GM19023 (cell line): ENCODE measurements around the gene KIF26A.

Experiments used
- ATAC-seq: cut with Tn5 transposase; IDR thresholded peaks from one replicate; pipeline ENCODE4 v1.9.1; 2021; ENCODE audit warnings: mild to moderate bottlenecking, moderate library complexity; ENCODE audit not compliant: unreplicated experiment

Gene KIF26A

GRCh38 chr14:104175041-104175440 is 36.7 kb downstream of the KIF26A start:
- ATAC-seq, result no peak

GRCh38 chr14:104175811-104176210 is 37.4 kb downstream of the KIF26A start:
- no peak for ATAC-seq

- no peak for ATAC-seq
Measured at GRCh38 chr14:104176611-104177010, 38.2 kb downstream of the KIF26A start.

GRCh38 chr14:104177411-104177810 is 39.0 kb downstream of the KIF26A start:
- ATAC-seq, result no peak

GRCh38 chr14:104178279-104178678 is 39.9 kb downstream of the KIF26A start:
- no peak for ATAC-seq

GRCh38 chr14:104179126-104179525 is 40.7 kb downstream of the KIF26A start:
- no peak for ATAC-seq

GRCh38 chr14:104179564-104180129 is 41.3 kb downstream of the KIF26A start:
- ATAC-seq, result no peak

DNA sequence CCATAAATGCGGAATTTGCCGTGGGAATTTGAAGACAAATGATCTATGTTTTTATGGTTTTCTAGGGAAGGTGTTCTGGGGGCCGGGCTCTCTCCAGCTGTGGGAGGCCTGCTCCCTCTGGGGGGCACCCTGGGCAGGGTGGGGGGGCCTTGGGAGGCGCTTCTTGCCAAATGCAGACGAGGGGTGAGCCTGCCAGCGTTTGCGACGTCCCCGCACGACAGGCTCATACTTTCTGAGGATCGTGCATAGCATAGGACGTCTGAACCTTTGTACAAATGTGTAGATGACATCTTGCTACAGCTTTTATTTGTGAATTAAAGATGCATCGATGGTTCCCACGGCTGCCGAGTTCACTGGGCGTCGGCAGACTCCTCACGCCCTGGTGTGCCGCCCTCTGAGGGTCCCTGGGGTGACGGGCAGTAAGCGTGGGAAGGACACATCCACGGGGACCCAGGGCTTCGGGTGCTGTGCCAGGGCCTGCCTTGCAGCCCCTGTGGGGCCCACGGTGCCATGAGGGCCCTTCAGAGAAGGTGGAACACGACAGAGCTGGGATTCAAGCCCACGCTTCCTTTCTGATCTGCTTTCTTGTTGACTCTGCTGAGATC is 42.3 kb downstream of the KIF26A start:
- ATAC-seq, result no peak

GRCh38 chr14:104181761-104182530 is 43.6 kb downstream of the KIF26A start:
- ATAC-seq, result no peak

DNA sequence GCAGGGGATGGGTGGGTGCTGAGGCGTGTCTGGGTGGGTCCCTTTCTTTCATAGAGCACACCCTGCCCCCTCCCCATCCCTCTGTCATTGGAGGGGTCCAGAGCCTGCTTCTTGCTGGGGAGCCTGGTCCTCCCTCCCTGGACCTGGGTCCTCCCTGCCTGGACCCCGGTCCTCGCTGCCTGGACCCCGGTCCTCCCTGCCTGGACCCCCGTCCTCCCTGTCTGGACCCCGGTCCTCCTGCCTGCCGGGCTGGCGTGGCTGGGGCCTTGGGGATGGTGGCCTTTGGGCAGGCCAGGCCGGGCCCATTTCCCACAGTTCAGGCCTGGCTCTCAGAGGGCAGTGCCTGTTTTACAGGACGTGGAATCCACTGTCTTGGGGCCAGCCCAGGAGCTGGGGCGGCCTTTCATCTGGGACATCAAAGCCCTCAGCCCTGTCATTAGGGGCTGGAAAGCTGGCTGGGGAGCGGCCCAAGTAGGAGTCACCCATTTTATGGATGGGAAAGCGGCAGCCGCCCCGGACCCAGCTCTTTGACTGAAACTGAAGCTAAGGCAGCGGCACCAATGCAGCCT is 44.6 kb downstream of the KIF26A start:
- no peak for ATAC-seq

- no peak for ATAC-seq
Measured at GRCh38 chr14:104183796-104184195, 45.4 kb downstream of the KIF26A start.

GRCh38 chr14:104184506-104184905 is 46.1 kb downstream of the KIF26A start:
- no peak for ATAC-seq

GRCh38 chr14:104184911-104185499 is 46.6 kb downstream of the KIF26A start:
- no peak for ATAC-seq

DNA sequence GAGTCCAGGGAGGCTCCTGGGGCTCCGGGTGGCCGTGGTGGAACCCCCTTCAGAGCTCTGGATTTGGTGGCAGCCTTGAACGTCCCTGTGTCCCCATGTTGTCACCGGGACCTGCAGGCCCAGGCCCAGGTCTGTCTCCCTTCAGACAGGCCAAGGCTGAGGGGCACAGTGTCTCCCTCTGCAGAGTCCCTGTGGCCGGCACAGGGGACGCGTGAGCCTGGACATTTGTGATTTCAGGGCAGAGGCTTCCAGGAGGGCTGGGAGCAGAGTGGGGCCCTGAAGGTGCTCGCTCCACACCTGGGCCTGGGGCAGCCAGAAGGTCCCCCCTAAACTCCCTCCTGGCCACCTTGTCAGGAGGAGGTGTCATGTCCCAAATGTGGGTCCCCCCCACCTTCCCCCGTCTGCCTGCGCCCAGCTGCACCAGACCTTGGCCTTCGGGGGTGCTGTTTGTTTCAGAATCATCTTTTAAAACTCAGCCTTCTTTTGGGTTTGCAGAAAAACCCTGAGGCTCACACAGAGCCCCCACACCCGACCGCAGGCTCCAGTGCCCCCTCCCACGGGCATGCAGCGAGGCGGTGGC is 47.6 kb downstream of the KIF26A start:
- no peak for ATAC-seq

- no peak for ATAC-seq
Measured at GRCh38 chr14:104186575-104186974, 48.2 kb downstream of the KIF26A start.

DNA sequence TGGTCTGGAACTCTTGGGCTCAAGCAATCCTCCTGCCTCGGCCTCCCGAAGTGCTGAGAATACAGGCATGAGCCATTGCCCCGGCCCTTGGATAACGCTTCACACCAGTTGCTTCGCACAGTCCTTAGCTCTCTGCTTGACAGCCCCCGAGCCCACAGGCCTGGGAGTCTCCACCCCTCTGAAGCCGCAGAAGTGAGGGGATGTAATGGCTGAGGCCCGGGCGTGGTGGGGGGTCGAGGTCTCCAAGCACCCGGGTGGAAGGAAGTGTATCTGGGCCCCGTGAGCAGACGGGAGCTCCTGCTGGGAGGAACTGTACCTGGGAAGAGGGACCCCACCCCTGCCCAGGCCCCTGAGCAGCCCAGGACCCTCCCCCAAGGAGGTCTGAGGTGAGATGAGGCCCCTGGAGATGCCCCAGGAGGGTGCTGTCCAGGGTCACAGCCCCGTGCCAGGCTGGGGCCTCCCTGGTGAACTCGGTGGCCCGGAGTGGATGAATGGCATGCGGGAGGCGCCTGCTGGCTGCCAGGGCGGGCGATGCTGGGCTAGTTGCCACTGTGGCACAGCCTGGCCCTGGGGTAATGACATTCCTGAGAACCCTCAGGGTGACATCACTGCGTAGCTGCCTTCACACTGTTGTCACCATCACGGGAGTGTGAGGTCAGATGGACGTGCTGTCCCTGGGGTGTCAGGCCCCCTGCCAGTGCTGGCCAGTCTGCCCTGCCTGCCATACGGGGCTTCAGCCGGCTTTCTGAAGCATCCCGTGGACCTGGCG is 48.9 kb downstream of the KIF26A start:
- ATAC-seq, result no peak

DNA sequence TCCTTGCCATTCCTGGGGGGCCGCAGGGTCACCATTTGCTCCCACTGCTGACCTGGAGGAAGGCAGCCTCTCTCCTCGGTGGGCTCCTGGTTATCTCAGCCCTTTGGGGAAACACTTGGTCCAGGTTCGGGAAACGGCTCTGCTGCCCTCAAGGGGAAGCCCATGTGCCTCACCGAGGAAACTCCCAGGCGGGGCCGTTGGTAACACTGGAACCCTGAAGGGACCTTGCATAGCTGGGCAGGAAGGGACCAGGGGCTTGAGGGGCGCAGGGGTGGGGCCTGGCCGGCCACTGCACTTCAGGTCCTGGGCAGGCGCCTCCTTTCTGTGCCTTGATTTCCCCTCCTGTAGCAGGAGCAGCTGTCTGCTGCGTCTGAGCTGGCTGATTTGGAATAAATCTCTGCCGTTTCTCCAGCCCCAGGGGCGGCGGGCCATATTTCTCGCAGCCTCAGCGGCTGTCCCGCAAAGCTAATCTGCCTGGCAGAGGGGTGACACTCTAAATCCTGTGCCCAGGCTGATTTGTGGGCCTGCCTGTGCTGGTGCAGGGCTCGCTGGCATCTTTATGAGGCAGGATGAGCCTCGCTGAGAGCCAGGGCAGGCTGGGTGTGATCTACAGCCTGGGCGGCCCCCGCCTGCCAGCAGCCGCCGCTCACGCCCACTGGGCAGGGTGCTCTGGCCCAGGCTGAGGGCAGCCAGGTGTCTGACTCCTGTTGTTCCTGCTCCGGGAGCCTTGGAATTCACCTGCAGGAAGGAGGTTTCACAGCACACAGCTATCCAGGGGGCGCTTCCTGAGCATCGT is 49.7 kb downstream of the KIF26A start:
- no peak for ATAC-seq

GRCh38 chr14:104188727-104189400 is 50.5 kb downstream of the KIF26A start:
- no peak for ATAC-seq
